ENCODE measurements around the gene NTN1. TPM values are rescaled to one million over a fixed set of nuclear protein-coding genes. Genes with fewer than 3 reads are reported as not detected.
A peak's percentile ranks its signal among the peaks of the same experiment; 100 is the strongest.

The NTN1 gene
- total and polyA plus RNA-seq, 2 of the 13 experiments (the other 11 are each of a cell fraction or from before 2014, with no cell fraction given) = 0.04 to 0.05 TPM

DNA sequence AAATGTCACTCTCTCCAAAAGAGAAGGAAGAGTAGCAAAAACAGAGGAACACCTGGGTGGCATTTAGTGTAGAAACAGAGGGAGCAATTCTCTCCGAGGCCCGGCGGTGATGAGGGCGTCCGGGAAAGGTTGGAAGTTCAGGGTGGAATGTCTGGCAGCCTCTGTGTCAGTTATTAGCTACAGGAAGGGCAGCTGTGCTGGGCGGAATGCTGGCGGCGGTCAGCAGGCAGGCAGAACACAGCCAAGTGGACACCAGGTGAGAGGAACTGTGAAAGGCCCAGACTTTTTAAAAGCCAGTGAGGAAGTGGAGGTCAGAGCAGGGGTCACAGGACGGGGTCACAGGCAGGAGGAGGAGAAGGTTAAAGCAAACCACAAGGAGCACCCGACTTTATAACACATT is 238.1 kb downstream of the NTN1 start:
- Histone ChIP-seq H2AFZ (ENCODE audit: low read length) (no peak overlapping the region), H3K4me2 (ENCODE audit: low read depth, low read length) (peak overlapping the region; percentile 48), H3K36me3 (replicated peaks in 1 of 2; ENCODE audit: control insufficient read depth in 1 of 2, insufficient read depth in 2 of 2, low read length in 2 of 2) (no peaks in the 10 kb centered on the region), H3K4me3 (replicated peaks in 1 of 3; ENCODE audit: insufficient read depth in 1 of 3, low read depth in 2 of 3, low read length in 3 of 3) (0 out of 6 replicates have a peak overlapping the region, but pooled peaks of 1 of the 3 experiments have one; percentile 0), H3K27ac (ENCODE audit: extremely low read length, insufficient read depth, low read length) (no peak overlapping the region), H3K9ac (ENCODE audit: insufficient read depth, low read depth, low read length) (no peak overlapping the region), H3K9me3 (ENCODE audit: low read length) (no peaks in the 10 kb centered on the region), H4K20me1 (ENCODE audit: insufficient read depth, low read length) (no peaks in the 10 kb centered on the region), H3K27me3 (ENCODE audit: control insufficient read depth in 1 of 2, insufficient read depth in 2 of 2, low read length in 2 of 2) (no peaks in the 10 kb centered on the region), H3K4me1 (ENCODE audit: insufficient read depth, low read length) (peaks cover 43% of the 10 kb centered on the region), H3K79me2 (ENCODE audit: insufficient read depth, low read length) (no peaks in the 10 kb centered on the region)
- CTCF ChIA-PET (ENCODE audit: low intra/inter-chr PET ratio, low total read pairs) = no interaction called here
- WGBS (ENCODE audit: low lambda C conversion rate) = 12% methylated on average over 10 of the region's 10 CpGs
- POLR2A ChIA-PET = no interaction called here
- ATAC-seq (peak; percentile 79), FAIRE-seq (peak; percentile 21), DNase-seq (ENCODE audit: low spot score) (peak; percentile 35)
- in situ Hi-C loops (cut with HindIII; ENCODE audit: extremely low pct_ligation_motif_present, low pct_unique_long_range_greater_than_20kb) = no loop called here
- intact Hi-C loops (cut with micrococcal nuclease; ENCODE audit: unreplicated experiment) = no loop called here
- BruUV-seq (replicated peaks) = no TSS peak
- no peak for TF ChIP-seq RORA (CRISPR knock-in tag; IDR thresholded peaks at IDR 0.05)
- no peak for TF ChIP-seq HDAC1 (CRISPR knock-in tag; IDR thresholded peaks at IDR 0.05)
- TF ChIP-seq GABPB1 (CRISPR knock-in tag; IDR thresholded peaks at IDR 0.05) = no peak
- TF ChIP-seq, protein P1, sequence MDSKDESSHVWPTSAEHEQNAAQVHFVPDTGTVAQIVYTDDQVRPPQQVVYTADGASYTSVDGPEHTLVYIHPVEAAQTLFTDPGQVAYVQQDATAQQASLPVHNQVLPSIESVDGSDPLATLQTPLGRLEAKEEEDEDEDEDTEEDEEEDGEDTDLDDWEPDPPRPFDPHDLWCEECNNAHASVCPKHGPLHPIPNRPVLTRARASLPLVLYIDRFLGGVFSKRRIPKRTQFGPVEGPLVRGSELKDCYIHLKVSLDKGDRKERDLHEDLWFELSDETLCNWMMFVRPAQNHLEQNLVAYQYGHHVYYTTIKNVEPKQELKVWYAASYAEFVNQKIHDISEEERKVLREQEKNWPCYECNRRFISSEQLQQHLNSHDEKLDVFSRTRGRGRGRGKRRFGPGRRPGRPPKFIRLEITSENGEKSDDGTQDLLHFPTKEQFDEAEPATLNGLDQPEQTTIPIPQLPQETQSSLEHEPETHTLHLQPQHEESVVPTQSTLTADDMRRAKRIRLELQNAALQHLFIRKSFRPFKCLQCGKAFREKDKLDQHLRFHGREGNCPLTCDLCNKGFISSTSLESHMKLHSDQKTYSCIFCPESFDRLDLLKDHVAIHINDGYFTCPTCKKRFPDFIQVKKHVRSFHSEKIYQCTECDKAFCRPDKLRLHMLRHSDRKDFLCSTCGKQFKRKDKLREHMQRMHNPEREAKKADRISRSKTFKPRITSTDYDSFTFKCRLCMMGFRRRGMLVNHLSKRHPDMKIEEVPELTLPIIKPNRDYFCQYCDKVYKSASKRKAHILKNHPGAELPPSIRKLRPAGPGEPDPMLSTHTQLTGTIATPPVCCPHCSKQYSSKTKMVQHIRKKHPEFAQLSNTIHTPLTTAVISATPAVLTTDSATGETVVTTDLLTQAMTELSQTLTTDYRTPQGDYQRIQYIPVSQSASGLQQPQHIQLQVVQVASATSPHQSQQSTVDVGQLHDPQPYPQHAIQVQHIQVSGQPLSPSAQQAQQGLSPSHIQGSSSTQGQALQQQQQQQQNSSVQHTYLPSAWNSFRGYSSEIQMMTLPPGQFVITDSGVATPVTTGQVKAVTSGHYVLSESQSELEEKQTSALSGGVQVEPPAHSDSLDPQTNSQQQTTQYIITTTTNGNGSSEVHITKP (CRISPR knock-in tag; IDR thresholded peaks at IDR 0.05; ENCODE audit: low read depth) = no peak
- no peak for TF ChIP-seq SNAPC2 (CRISPR knock-in tag; IDR thresholded peaks at IDR 0.05)
- no peak for TF ChIP-seq ZNF619 (CRISPR knock-in tag; IDR thresholded peaks at IDR 0.05)
- TF ChIP-seq SYNCRIP (IDR thresholded peaks at IDR 0.05; ENCODE audit: insufficient read depth, low read depth, low read length) = no peak
- TF ChIP-seq SRSF1 (optimal IDR thresholded peaks at IDR 0.05; ENCODE audit: low read depth, low read length) = no peak
- TF ChIP-seq, protein P2, sequence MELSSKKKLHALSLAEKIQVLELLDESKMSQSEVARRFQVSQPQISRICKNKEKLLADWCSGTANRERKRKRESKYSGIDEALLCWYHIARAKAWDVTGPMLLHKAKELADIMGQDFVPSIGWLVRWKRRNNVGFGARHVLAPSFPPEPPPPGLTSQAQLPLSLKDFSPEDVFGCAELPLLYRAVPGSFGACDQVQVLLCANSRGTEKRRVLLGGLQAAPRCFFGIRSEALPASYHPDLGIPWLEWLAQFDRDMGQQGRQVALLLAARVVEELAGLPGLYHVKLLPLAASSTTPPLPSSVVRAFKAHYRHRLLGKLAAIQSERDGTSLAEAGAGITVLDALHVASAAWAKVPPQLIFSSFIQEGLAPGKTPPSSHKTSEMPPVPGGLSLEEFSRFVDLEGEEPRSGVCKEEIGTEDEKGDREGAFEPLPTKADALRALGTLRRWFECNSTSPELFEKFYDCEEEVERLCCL (CRISPR knock-in tag; IDR thresholded peaks at IDR 0.05; ENCODE audit: borderline replicate concordance) = no peak
- TF ChIP-seq ZNF850 (CRISPR knock-in tag; conservative IDR thresholded peaks at IDR 0.05) = no peak
- no peak for TF ChIP-seq ZNF264 (CRISPR knock-in tag; IDR thresholded peaks at IDR 0.05)
- no peak for TF ChIP-seq ZNF317 (CRISPR knock-in tag; IDR thresholded peaks at IDR 0.05)
- TF ChIP-seq, protein P3, sequence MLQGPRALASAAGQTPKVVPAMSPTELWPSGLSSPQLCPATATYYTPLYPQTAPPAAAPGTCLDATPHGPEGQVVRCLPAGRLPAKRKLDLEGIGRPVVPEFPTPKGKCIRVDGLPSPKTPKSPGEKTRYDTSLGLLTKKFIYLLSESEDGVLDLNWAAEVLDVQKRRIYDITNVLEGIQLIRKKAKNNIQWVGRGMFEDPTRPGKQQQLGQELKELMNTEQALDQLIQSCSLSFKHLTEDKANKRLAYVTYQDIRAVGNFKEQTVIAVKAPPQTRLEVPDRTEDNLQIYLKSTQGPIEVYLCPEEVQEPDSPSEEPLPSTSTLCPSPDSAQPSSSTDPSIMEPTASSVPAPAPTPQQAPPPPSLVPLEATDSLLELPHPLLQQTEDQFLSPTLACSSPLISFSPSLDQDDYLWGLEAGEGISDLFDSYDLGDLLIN (CRISPR knock-in tag; IDR thresholded peaks at IDR 0.05; ENCODE audit: borderline replicate concordance) = no peak
- no peak for TF ChIP-seq ZNF549 (CRISPR knock-in tag; IDR thresholded peaks at IDR 0.05)
- TF ChIP-seq ZNF776 (CRISPR knock-in tag; IDR thresholded peaks at IDR 0.05) = no peak
- TF ChIP-seq ZFX (CRISPR knock-in tag; IDR thresholded peaks at IDR 0.05; ENCODE audit: low read depth) = 0 out of 2 replicates have a peak, but pooled peaks have one; percentile 13
- TF ChIP-seq ZNF335 (CRISPR knock-in tag; IDR thresholded peaks at IDR 0.05) = no peak
- TF ChIP-seq ZNF382 (CRISPR knock-in tag; IDR thresholded peaks at IDR 0.05; ENCODE audit: borderline replicate concordance) = no peak
- TF ChIP-seq ZFP62 (CRISPR knock-in tag; IDR thresholded peaks at IDR 0.05) = no peak
- no peak for TF ChIP-seq ATF7 (IDR thresholded peaks at IDR 0.05)
- TF ChIP-seq ATF7 (CRISPR knock-in tag; IDR thresholded peaks at IDR 0.05) = no peak

Data from HepG2 (cell line).